ENCODE data around the gene BBIP1. TPM values are rescaled to one million over a fixed set of nuclear protein-coding genes. Genes with fewer than 3 reads are reported as not detected.
A peak's percentile ranks its signal among the peaks of the same experiment; 100 is the strongest.

The BBIP1 gene
- total and polyA plus RNA-seq, 5 experiments from 2014 or later: 25.1 to 60.3 (median 29.7) TPM

GRCh38 chr10:110865186-110865808 is 53.7 kb downstream of the BBIP1 start:
- Mint-ChIP-seq H3K27me3 (no peaks in the 10 kb centered on the region), H3K36me3 (peaks cover 0 to 4% (median 3%) of the 10 kb centered on the region in 3 donors), H3K4me3 (peak overlapping the region; percentile 62 to 94 (median 80)), H3K4me1 (peaks cover 61 to 100% (median 98%) of the 10 kb centered on the region in 4 donors), H3K27ac (peak overlapping the region; percentile 97 to 100 (median 99)), H3K9me3 (no peaks in the 10 kb centered on the region)
- DNase-seq (no peak), ATAC-seq (no peak)
- POLR2A ChIA-PET: interaction anchor here (0.7 to 5.0 kb wide), 14 partner anchors 8 to 84 kb away, joined by 3 to 44 read pairs (median 9); partner anchors contain the start of genes BBIP1 and SHOC2

- H3K27ac Mint-ChIP-seq: peak overlapping the region; percentile 97 to 100 (median 99)
- H3K27me3 Mint-ChIP-seq: no peaks in the 10 kb centered on the region
- POLR2A ChIA-PET: interaction anchor here (0.6 to 5.0 kb wide), 17 partner anchors 7 to 1510 kb away, joined by 3 to 44 read pairs (median 5); partner anchors contain the start of genes BBIP1 and SHOC2
- DNase-seq: peak in 9 of 10 donors; percentile 48 to 90 (median 80)
- peak overlapping the region; percentile 62 to 94 (median 82) for H3K4me3 Mint-ChIP-seq
- no peaks in the 10 kb centered on the region for H3K9me3 Mint-ChIP-seq
- peak; percentile 65 to 73 for ATAC-seq
- H3K4me1 Mint-ChIP-seq: peaks cover 60 to 100% (median 98%) of the 10 kb centered on the region in 4 donors
- H3K36me3 Mint-ChIP-seq: peaks cover 0 to 3% (median 3%) of the 10 kb centered on the region in 3 donors
These were observed 54.3 kb downstream of the BBIP1 start for GRCh38 chr10:110864662-110865140.

GRCh38 chr10:110863956-110864355 is 55.0 kb downstream of the BBIP1 start:
- POLR2A ChIA-PET: interaction anchor here (0.6 to 5.0 kb wide), 12 partner anchors 9 to 1511 kb away, joined by 3 to 44 read pairs (median 9); partner anchors contain the start of genes BBIP1 and SHOC2
- no peaks in the 10 kb centered on the region for H3K27me3 Mint-ChIP-seq
- peak overlapping the region; percentile 58 to 94 (median 80) for H3K4me3 Mint-ChIP-seq
- ATAC-seq (no peak), DNase-seq (no peak)
- no peaks in the 10 kb centered on the region for H3K9me3 Mint-ChIP-seq
- peak overlapping the region; percentile 97 to 100 (median 99) for H3K27ac Mint-ChIP-seq
- H3K4me1 Mint-ChIP-seq: peaks cover 57 to 100% (median 98%) of the 10 kb centered on the region in 4 donors
- H3K36me3 Mint-ChIP-seq: no peaks in the 10 kb centered on the region

- peaks cover 59 to 100% (median 97%) of the 10 kb centered on the region in 4 donors for H3K4me1 Mint-ChIP-seq
- H3K27me3 Mint-ChIP-seq: no peaks in the 10 kb centered on the region
- ATAC-seq: no peak
- DNase-seq: no peak
- H3K36me3 Mint-ChIP-seq: no peaks in the 10 kb centered on the region
- H3K9me3 Mint-ChIP-seq: no peaks in the 10 kb centered on the region
- H3K4me3 Mint-ChIP-seq: peak overlapping the region in 8 of 10 donors; percentile 34 to 94 (median 79)
- POLR2A ChIA-PET: interaction anchor here (1.5 to 6.8 kb wide), 6 partner anchors 9 to 59 kb away, joined by 3 to 87 read pairs (median 58); partner anchors contain the start of gene PDCD4
- H3K27ac Mint-ChIP-seq: peak overlapping the region; percentile 97 to 100 (median 99)
These were observed 55.6 kb downstream of the BBIP1 start for GRCh38 chr10:110863361-110863760.

GRCh38 chr10:110862961-110863360 is 56.0 kb downstream of the BBIP1 start:
- POLR2A ChIA-PET: interaction anchor here (1.1 to 6.8 kb wide), 6 partner anchors 9 to 60 kb away, joined by 3 to 87 read pairs (median 52); partner anchors contain the start of gene PDCD4
- ATAC-seq (no peak), DNase-seq (no peak)
- H3K27ac Mint-ChIP-seq: peak overlapping the region; percentile 97 to 100 (median 99)
- no peaks in the 10 kb centered on the region for H3K9me3 Mint-ChIP-seq
- H3K4me1 Mint-ChIP-seq: peaks cover 61 to 100% (median 97%) of the 10 kb centered on the region in 4 donors
- H3K27me3 Mint-ChIP-seq: no peaks in the 10 kb centered on the region
- peak overlapping the region in 7 of 10 donors; percentile 30 to 94 (median 79) for H3K4me3 Mint-ChIP-seq
- H3K36me3 Mint-ChIP-seq: no peaks in the 10 kb centered on the region

- Mint-ChIP-seq H3K9me3 (no peaks in the 10 kb centered on the region), H3K4me3 (peak overlapping the region in 9 of 10 donors; percentile 36 to 94 (median 67)), H3K4me1 (peaks cover 57 to 100% (median 97%) of the 10 kb centered on the region in 4 donors), H3K27ac (peak overlapping the region; percentile 97 to 100 (median 99)), H3K36me3 (no peaks in the 10 kb centered on the region), H3K27me3 (no peaks in the 10 kb centered on the region)
- DNase-seq (no peak), ATAC-seq (no peak)
- POLR2A ChIA-PET: interaction anchor here (0.6 to 6.8 kb wide), 9 partner anchors 8 to 59 kb away, joined by 3 to 87 read pairs (median 16); partner anchors contain the start of gene PDCD4
These were observed 56.9 kb downstream of the BBIP1 start for GRCh38 chr10:110861930-110862649.

GRCh38 chr10:110861476-110861875 is 57.5 kb downstream of the BBIP1 start:
- ATAC-seq (no peak), DNase-seq (no peak)
- Mint-ChIP-seq H3K27ac (peak overlapping the region; percentile 94 to 100 (median 99)), H3K36me3 (no peaks in the 10 kb centered on the region), H3K4me3 (peak overlapping the region in 7 of 10 donors; percentile 51 to 77 (median 66)), H3K9me3 (no peaks in the 10 kb centered on the region), H3K4me1 (peaks cover 57 to 94% (median 91%) of the 10 kb centered on the region in 4 donors), H3K27me3 (no peaks in the 10 kb centered on the region)
- POLR2A ChIA-PET: interaction anchor here (0.6 to 6.8 kb wide), 8 partner anchors 8 to 58 kb away, joined by 4 to 87 read pairs (median 23); partner anchors contain the start of gene PDCD4

- ATAC-seq (peak; percentile 74), DNase-seq (peak in 9 of 10 donors; percentile 40 to 86 (median 76))
- Mint-ChIP-seq H3K4me3 (peak overlapping the region; percentile 43 to 77 (median 66)), H3K9me3 (no peaks in the 10 kb centered on the region), H3K27me3 (no peaks in the 10 kb centered on the region), H3K27ac (peak overlapping the region; percentile 94 to 100 (median 98)), H3K4me1 (peaks cover 53 to 90% (median 88%) of the 10 kb centered on the region in 4 donors), H3K36me3 (no peaks in the 10 kb centered on the region)
- POLR2A ChIA-PET: interaction anchor here (0.8 to 6.8 kb wide), 10 partner anchors 9 to 67 kb away, joined by 3 to 87 read pairs (median 12); partner anchors contain the start of genes BBIP1, PDCD4 and SHOC2
These were observed 58.3 kb downstream of the BBIP1 start for GRCh38 chr10:110860576-110861241.

- H3K27me3 Mint-ChIP-seq: no peaks in the 10 kb centered on the region
- DNase-seq: no peak
- POLR2A ChIA-PET: interaction anchor here (1.1 to 6.8 kb wide), 7 partner anchors 9 to 57 kb away, joined by 3 to 87 read pairs (median 30); partner anchors contain the start of gene PDCD4
- H3K36me3 Mint-ChIP-seq: no peaks in the 10 kb centered on the region
- H3K4me3 Mint-ChIP-seq: peak overlapping the region in 9 of 10 donors; percentile 11 to 77 (median 66)
- peaks cover 0 to under 1% (median 0%) of the 10 kb centered on the region in 9 donors for H3K9me3 Mint-ChIP-seq
- H3K27ac Mint-ChIP-seq: peak overlapping the region; percentile 94 to 100 (median 98)
- no peak for ATAC-seq
- peaks cover 48 to 90% (median 88%) of the 10 kb centered on the region in 4 donors for H3K4me1 Mint-ChIP-seq
These were observed 59.0 kb downstream of the BBIP1 start for GRCh38 chr10:110859973-110860376.

- H3K27me3 Mint-ChIP-seq: no peaks in the 10 kb centered on the region
- H3K4me1 Mint-ChIP-seq: peaks cover 45 to 90% (median 86%) of the 10 kb centered on the region in 4 donors
- H3K36me3 Mint-ChIP-seq: no peaks in the 10 kb centered on the region
- H3K4me3 Mint-ChIP-seq: peak overlapping the region in 9 of 10 donors; percentile 11 to 77 (median 65)
- H3K27ac Mint-ChIP-seq: peak overlapping the region; percentile 94 to 100 (median 98)
- ATAC-seq (no peak), DNase-seq (no peak)
- peaks cover 0 to 1% (median 0%) of the 10 kb centered on the region in 9 donors for H3K9me3 Mint-ChIP-seq
- POLR2A ChIA-PET: interaction anchor here (1.1 to 6.8 kb wide), 8 partner anchors 9 to 56 kb away, joined by 3 to 87 read pairs (median 20); partner anchors contain the start of gene PDCD4
These were observed 59.6 kb downstream of the BBIP1 start for GRCh38 chr10:110859206-110859972.
